Omental fat pad (tissue), 4 donors: ENCODE measurements around the gene LENG8. TPM values are rescaled to one million over a fixed set of nuclear protein-coding genes. Genes with fewer than 3 reads are reported as not detected.

Experiments
- ATAC-seq: fragments of 150-250 bp; one replicate; pipeline ENCODE4 v1.9.1; 2016; ENCODE audit warnings: mild to moderate bottlenecking, moderate library complexity; ENCODE audit not compliant: low FRiP score
- DNase-seq: peaks from one replicate; pipeline ENCODE4 v3.0.0-alpha.2; 2019; ENCODE audit warnings: low spot score
- total RNA-seq, 4 donors: library from RNA; depleted of rRNA; stranded (reverse); fragments of >200 nt; gene quantifications; one replicate each; pipeline ENCODE4 v1.1.0, GENCODE V29; 2016
- TF ChIP-seq, protein P1 (sequence below), 3 donors: fragments of 450-650 bp; IDR thresholded peaks; one replicate each; pipeline ENCODE4 v1.5.1; 2016 to 2017; ENCODE audit warnings: antibody characterized with exemption in 3 of 3, mild to moderate bottlenecking in 3 of 3, moderate library complexity in 2 of 3

The LENG8 gene
- total RNA-seq, 4 donors from 2014 or later: 79.5 to 160 (median 112) TPM

DNA sequence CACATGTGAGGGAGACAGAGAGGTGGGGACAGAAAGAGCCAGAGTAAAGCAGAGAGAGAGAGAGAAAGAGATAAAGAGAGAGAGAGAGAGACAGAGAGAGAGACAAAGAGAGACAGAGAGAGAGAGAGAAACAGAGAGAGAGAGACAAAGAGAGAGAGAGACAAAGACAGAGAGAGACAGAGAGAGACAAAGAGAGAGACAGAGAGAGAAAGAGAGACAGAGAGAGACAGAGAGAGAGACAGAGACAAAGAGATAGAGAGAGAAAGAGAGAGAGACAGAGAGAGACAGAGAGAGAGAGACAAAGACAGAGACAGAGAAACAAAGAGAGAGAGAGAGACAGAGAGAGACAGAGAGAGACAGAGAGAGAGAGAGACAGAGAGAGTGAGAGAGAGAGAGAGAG lies 38.0 kb upstream of the LENG8 start:
- TF ChIP-seq, protein P1, sequence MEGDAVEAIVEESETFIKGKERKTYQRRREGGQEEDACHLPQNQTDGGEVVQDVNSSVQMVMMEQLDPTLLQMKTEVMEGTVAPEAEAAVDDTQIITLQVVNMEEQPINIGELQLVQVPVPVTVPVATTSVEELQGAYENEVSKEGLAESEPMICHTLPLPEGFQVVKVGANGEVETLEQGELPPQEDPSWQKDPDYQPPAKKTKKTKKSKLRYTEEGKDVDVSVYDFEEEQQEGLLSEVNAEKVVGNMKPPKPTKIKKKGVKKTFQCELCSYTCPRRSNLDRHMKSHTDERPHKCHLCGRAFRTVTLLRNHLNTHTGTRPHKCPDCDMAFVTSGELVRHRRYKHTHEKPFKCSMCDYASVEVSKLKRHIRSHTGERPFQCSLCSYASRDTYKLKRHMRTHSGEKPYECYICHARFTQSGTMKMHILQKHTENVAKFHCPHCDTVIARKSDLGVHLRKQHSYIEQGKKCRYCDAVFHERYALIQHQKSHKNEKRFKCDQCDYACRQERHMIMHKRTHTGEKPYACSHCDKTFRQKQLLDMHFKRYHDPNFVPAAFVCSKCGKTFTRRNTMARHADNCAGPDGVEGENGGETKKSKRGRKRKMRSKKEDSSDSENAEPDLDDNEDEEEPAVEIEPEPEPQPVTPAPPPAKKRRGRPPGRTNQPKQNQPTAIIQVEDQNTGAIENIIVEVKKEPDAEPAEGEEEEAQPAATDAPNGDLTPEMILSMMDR (IDR thresholded peaks at IDR 0.05): no peak
- DNase-seq (no peak), ATAC-seq (no peak)

DNA sequence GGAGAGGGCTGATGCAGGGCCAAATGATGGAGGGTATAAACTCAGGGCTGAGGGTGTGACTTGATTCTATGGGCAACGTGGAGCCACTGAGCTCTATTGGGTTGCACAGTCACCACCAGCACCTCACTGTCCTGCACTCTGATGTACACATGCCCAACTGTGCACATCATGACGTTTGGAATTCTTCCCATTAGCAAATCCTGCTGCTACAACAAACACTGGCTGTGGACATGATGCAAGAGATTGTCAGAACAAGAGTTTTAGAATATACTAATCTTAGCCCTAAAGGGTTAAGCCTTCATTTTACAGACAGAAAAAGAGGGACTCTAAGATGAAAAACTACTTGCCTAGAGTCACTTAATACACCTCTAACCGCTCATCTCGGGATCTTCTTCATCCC lies 36.1 kb upstream of the LENG8 start:
- no peak for ATAC-seq

DNA sequence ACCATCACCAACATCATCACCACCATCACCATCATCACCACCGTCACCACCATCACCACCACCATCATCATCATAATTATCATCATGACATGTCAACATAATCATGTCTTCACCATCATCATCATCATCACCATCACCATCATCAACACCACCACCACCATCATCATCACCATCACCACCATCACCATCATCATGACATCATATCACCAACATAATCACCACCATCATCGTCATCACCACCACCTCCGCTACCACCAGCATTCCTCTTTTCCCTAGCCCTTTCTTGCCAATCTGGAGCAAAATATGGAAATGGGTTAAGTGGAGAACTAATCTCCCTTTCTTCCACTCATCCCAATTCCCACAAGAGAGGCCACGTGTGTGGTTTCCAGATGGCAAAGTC lies 34.8 kb upstream of the LENG8 start:
- ATAC-seq (no peak), DNase-seq (no peak)
- TF ChIP-seq, protein P1 (IDR thresholded peaks at IDR 0.05): no peak

More for the DNA sequence above, 36.1 kb upstream of the LENG8 start:
- no peak for DNase-seq
- TF ChIP-seq, protein P1 (IDR thresholded peaks at IDR 0.05): no peak

DNA sequence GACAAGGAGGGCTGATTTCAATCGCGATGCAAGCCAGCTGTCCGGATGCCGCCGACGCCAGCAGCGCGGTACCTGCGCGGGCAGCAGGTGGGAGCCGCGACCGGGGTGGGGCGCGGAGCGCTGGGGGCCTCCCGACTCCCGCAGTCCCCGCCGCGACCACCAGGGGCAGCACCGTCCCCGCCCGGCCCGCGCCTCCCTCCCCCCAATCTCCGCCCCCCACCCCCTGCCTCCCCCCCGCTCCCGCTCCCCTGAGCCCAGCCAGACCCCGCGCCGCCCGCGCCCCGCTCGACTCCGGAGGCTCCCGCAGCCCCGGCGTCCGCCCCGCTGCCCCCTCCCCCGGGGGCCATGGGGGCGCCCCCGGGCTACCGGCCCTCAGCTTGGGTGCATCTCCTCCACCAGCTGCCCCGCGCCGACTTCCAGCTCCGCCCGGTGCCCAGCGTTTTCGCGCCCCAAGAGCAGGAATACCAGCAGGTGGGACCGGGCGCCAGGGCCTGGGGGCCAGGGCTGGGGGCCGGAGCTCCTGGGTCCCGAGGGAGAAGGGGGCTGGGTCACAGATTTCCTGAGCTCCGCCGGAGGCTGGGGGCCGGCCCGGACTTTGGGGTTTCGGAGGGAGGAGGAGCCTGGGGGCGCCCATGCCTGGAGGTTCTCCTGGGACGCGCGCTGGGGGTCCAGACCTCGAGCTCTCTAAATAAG lies 33.6 kb upstream of the LENG8 start, which contains the start of gene TTYH1:
TTYH1 (plus strand) TSS at position 257 of the 693 bp plus-strand sequence; CDS start at position 346, 89 bp downstream.
- TF ChIP-seq, protein P1 (IDR thresholded peaks at IDR 0.05): no peak
- ATAC-seq: no peak
- DNase-seq: no peak

DNA sequence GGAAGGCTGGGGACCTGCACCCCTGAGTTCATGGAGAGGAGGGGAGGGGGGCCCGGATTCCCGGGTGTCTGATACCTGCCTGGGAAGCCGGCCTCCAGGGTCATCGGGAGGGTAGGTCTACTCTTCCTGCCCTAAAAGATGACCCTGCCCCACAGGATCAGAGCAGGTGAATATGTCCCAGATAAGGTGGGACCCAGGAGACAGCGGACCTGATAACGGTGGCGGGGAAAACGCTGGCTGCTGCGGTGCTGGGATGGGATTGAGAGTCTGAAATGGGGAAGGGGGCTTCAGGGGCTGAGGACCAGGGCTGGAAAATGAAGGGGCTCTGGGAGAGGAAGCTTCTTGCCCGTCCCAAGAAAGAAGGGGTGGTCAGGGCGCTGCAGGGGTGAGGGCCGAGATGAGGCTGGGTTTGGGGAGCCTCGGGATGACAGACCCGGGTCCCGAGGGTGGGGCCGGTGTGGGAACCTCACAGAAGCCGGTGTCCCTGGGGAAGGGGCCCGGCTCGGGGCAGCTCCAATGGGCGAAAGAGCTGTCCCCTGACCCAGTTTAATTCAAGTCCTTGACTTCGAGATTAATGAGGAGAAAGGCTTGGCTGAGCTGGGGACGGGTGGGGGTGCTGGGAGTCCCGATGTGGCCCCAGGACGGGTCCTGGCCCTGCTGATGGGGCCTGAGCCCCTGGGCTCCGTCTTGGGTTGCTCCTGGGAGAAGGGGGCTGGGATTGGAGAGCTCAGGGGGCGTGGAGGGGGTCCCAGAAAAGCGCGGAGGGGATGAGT lies 32.9 kb upstream of the LENG8 start:
- TF ChIP-seq, protein P1 (IDR thresholded peaks at IDR 0.05): no peak
- ATAC-seq: no peak
- DNase-seq: no peak

DNA sequence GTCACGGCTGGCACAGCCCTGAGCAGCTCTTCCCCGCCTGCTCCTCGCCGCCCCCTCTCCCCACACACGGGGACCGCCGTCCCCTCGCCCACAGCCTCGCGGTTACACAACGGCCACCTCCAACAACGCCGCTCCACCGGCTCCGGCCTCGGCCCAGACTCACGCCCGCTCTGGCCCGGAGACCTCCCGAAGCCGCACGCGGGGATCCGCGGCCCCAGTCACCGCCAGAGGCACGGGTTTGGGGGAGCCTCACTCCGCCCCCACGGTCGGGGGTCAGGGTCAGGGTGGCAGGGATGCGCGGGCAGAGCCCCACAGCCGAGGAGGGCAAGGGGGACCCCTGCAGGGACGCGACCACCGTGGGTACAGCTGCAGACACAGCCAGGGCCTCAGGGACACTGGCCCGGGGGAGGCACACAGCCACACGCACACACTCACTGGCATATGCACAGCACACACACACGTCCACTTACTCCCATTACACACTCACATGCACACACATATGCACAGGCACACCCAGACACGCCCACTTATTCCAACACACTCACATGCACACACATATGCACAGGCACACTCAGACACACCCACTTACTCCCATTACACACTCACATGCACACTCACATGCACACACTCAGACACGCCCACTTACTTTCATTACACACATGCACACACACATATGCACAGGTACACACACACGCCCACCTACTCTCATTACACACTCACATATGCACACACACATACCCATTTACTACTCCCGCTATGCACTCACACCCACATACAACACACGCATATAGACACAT lies 32.1 kb upstream of the LENG8 start:
- no peak for DNase-seq
- TF ChIP-seq, protein P1 (IDR thresholded peaks at IDR 0.05): no peak
- ATAC-seq: no peak
